GM23248 (cell line): ENCODE data around the gene PMS1. TPM values are rescaled to one million over a fixed set of nuclear protein-coding genes. Genes with fewer than 3 reads are reported as not detected.

Experiments used
- DNase-seq: peaks from one replicate; pipeline ENCODE4 v3.0.0-alpha.2; 2015
- H2AFZ ChIP-seq: fragments of 200-600 bp; sonication (generic); 2 replicates; pipeline ENCODE4 v1.6.1; 2016; ENCODE audit warnings: antibody characterized with exemption
- H3F3A ChIP-seq: fragments of 200-600 bp; sonication (generic); 2 replicates; pipeline ENCODE4 v1.6.1; 2016; ENCODE audit warnings: mild to moderate bottlenecking, antibody characterized with exemption, mixed run types; ENCODE audit not compliant: insufficient read depth
- H3K27ac ChIP-seq: fragments of 200-600 bp; sonication (generic); 2 replicates; pipeline ENCODE4 v1.5.1; 2016; ENCODE audit warnings: mild to moderate bottlenecking
- H3K27me3 ChIP-seq: fragments of 200-600 bp; sonication (generic); replicated peaks from 2 replicates; pipeline ENCODE4 v1.6.1; 2016; ENCODE audit warnings: mild to moderate bottlenecking; ENCODE audit not compliant: insufficient read depth
- H3K36me3 ChIP-seq: fragments of 200-600 bp; sonication (generic); 2 replicates; pipeline ENCODE4 v1.6.1; 2016; ENCODE audit warnings: low read depth, mild to moderate bottlenecking
- H3K4me1 ChIP-seq: fragments of 200-600 bp; sonication (generic); 2 replicates; pipeline ENCODE4 v1.6.1; 2016; ENCODE audit warnings: mild to moderate bottlenecking; ENCODE audit not compliant: insufficient read depth
- H3K4me2 ChIP-seq: fragments of 200-600 bp; sonication (generic); one replicate; pipeline ENCODE4 v1.6.1; 2016; ENCODE audit warnings: mild to moderate bottlenecking; ENCODE audit not compliant: unreplicated experiment
- H3K4me3 ChIP-seq: fragments of 200-600 bp; sonication (generic); 2 replicates; pipeline ENCODE4 v1.5.1; 2016; ENCODE audit warnings: mild to moderate bottlenecking
- H3K79me2 ChIP-seq: fragments of 200-600 bp; sonication (generic); 2 replicates; pipeline ENCODE4 v1.6.1; 2016; ENCODE audit warnings: mild to moderate bottlenecking; ENCODE audit not compliant: insufficient read depth
- H3K9ac ChIP-seq: fragments of 200-600 bp; sonication (generic); 2 replicates; pipeline ENCODE4 v1.6.1; 2016; ENCODE audit warnings: mild to moderate bottlenecking
- H3K9me2 ChIP-seq: fragments of 200-600 bp; sonication (generic); 2 replicates; pipeline ENCODE4 v1.6.1; 2016; ENCODE audit warnings: mixed run types, mild to moderate bottlenecking, moderate library complexity; ENCODE audit not compliant: insufficient read depth
- H3K9me3 ChIP-seq: fragments of 200-600 bp; sonication (generic); one replicate; pipeline ENCODE4 v1.6.1; 2017; ENCODE audit warnings: low read depth
- H4K20me1 ChIP-seq: fragments of 200-600 bp; sonication (generic); 2 replicates; pipeline ENCODE4 v1.6.0; 2016; ENCODE audit not compliant: insufficient read depth
- EZH2 ChIP-seq: fragments of 200-600 bp; sonication (generic); IDR thresholded peaks from 2 replicates; pipeline ENCODE4 v1.6.1; 2018; ENCODE audit warnings: antibody characterized with exemption, mild to moderate bottlenecking; ENCODE audit not compliant: insufficient read depth, poor library complexity, severe bottlenecking
- EZH2phosphoT487 ChIP-seq: fragments of 200-600 bp; sonication (generic); IDR thresholded peaks from 2 replicates; pipeline ENCODE4 v1.6.1; 2018; ENCODE audit warnings: antibody characterized with exemption, moderate library complexity, mild to moderate bottlenecking, low read depth; ENCODE audit not compliant: insufficient read depth
- WGBS, 2 experiments: methylation state at CpG; one replicate each; pipeline ENCODE4 v1.1.6; 2015 to 2017; ENCODE audit warnings: low lambda C conversion rate in 2 of 2, low coverage in 1 of 2; ENCODE audit errors: missing lambda C conversion rate in 2 of 2; 5-methylcytosine and 5-hydroxymethylcytosine counted together
- in situ Hi-C: fragments of 300-500 bp; cut with MboI; formaldehyde crosslinking; loops from 2 replicates; pipeline ENCODE4 v1.15.0; 2020
- polyA plus RNA-seq: library from polyadenylated mRNA; unstranded; fragments of >200 nt; fragmentation: Nextera tagmentation; extraction: Ambion mirVana; gene quantifications from 2 replicates; pipeline ENCODE4 v1.2.1, GENCODE V29; 2016
- total RNA-seq: library from RNA; depleted of rRNA; stranded (reverse); fragments of >200 nt; shearing (Covaris generic); gene quantifications from 2 replicates; pipeline ENCODE4 v1.2.3, GENCODE V29; 2014

PMS1 gene
- total and polyA plus RNA-seq, 2 experiments from 2014 or later = 18.2 to 22.3 TPM

GRCh38 chr2:189772212-189772611 is 12.0 kb upstream of the PMS1 start:
- H2AFZ ChIP-seq = no peak overlapping the region
- H3K79me2 ChIP-seq = peaks cover 27% of the 10 kb centered on the region
- peaks cover 28% of the 10 kb centered on the region for H3F3A ChIP-seq
- H3K4me3 ChIP-seq = no peak overlapping the region
- no peak overlapping the region for H3K9ac ChIP-seq
- no peaks in the 10 kb centered on the region for H4K20me1 ChIP-seq
- DNase-seq = no peak
- H3K36me3 ChIP-seq = peaks cover 85% of the 10 kb centered on the region
- no peaks in the 10 kb centered on the region for H3K27me3 ChIP-seq
- TF ChIP-seq EZH2 = no peak
- TF ChIP-seq EZH2phosphoT487 = no peak
- H3K27ac ChIP-seq = no peak overlapping the region
- 95 to 96% methylated on average over 1 of the region's 1 CpG for WGBS, 2 experiments
- H3K4me2 ChIP-seq = no peak overlapping the region
- no peaks in the 10 kb centered on the region for H3K9me2 ChIP-seq
- no peaks in the 10 kb centered on the region for H3K4me1 ChIP-seq
- H3K9me3 ChIP-seq = no peaks in the 10 kb centered on the region
- in situ Hi-C loops = no loop called here

- TF ChIP-seq EZH2 (no peak), EZH2phosphoT487 (no peak)
- Histone ChIP-seq H3K9ac (peak overlapping the region; percentile 85), H3K9me3 (no peaks in the 10 kb centered on the region), H4K20me1 (no peaks in the 10 kb centered on the region), H3K4me2 (peak overlapping the region; percentile 95), H3K36me3 (peaks cover 36% of the 10 kb centered on the region), H3K9me2 (no peaks in the 10 kb centered on the region), H3K4me3 (peak overlapping the region; percentile 92), H3K4me1 (peaks cover 29% of the 10 kb centered on the region), H2AFZ (no peak overlapping the region), H3K27me3 (no peaks in the 10 kb centered on the region), H3K27ac (peak overlapping the region; percentile 75), H3F3A (peaks cover 24% of the 10 kb centered on the region), H3K79me2 (peaks cover 92% of the 10 kb centered on the region)
- DNase-seq = peak; percentile 63
- in situ Hi-C loops = no loop called here
- 60 to 62% methylated on average over 4 of the region's 4 CpGs for WGBS, 2 experiments
Measured at GRCh38 chr2:189782221-189782671, 2.0 kb upstream of the PMS1 start.

- in situ Hi-C loops = no loop called here
- H3K36me3 ChIP-seq = peaks cover 26% of the 10 kb centered on the region; the same call in 1 of the 2 replicates
Measured at GRCh38 chr2:189783451-189783926, 761 bp upstream of the PMS1 start.

GRCh38 chr2:189791338-189792042 is 7.2 kb downstream of the PMS1 start:
- no peak for DNase-seq
- no peaks in the 10 kb centered on the region for H3K9me2 ChIP-seq
- H3K27ac ChIP-seq = no peak overlapping the region
- WGBS, 2 experiments = 94 to 96% methylated on average over 12 of the region's 12 CpGs
- peaks cover 53% of the 10 kb centered on the region for H3K79me2 ChIP-seq
- no peak overlapping the region for H3K9ac ChIP-seq
- no peaks in the 10 kb centered on the region for H3K9me3 ChIP-seq
- H3K36me3 ChIP-seq = peaks cover 17% of the 10 kb centered on the region
- H3K27me3 ChIP-seq = no peaks in the 10 kb centered on the region
- no peak overlapping the region for H3K4me2 ChIP-seq
- no peaks in the 10 kb centered on the region for H3F3A ChIP-seq
- in situ Hi-C loops = no loop called here
- H3K4me1 ChIP-seq = no peaks in the 10 kb centered on the region
- no peak overlapping the region for H2AFZ ChIP-seq
- H4K20me1 ChIP-seq = no peaks in the 10 kb centered on the region
- H3K4me3 ChIP-seq = no peak overlapping the region
- no peak for TF ChIP-seq EZH2phosphoT487
- no peak for TF ChIP-seq EZH2

More at GRCh38 chr2:189783451-189783926, 761 bp upstream of the PMS1 start:
- Histone ChIP-seq H3K79me2 (peaks cover 92% of the 10 kb centered on the region), H3K9me2 (no peaks in the 10 kb centered on the region), H3F3A (peaks cover 24% of the 10 kb centered on the region), H3K4me2 (peak overlapping the region; percentile 95), H3K4me3 (peak overlapping the region; percentile 92), H3K4me1 (peaks cover 29% of the 10 kb centered on the region), H3K9ac (peak overlapping the region; percentile 85), H2AFZ (peak overlapping the region; percentile 91), H3K27ac (peak overlapping the region; percentile 75), H3K27me3 (no peaks in the 10 kb centered on the region), H3K9me3 (no peaks in the 10 kb centered on the region), H4K20me1 (no peaks in the 10 kb centered on the region)
- peak; percentile 68 for DNase-seq
- TF ChIP-seq EZH2 (no peak), EZH2phosphoT487 (no peak)
- WGBS, 2 experiments = 1% methylated on average over 15 to 17 of the region's 17 CpGs
